Liver (tissue), 9 donors: ENCODE results near the gene GPR152. TPM values are rescaled to one million over a fixed set of nuclear protein-coding genes. Genes with fewer than 3 reads are reported as not detected.

ENCODE experiments used
- DNase-seq: peaks from one replicate; pipeline ENCODE4 v3.0.0-alpha.2; 2017; ENCODE audit warnings: low spot score
- H3K27ac ChIP-seq, 2 donors: one replicate each; pipeline ENCODE4 v1.7.0; 2013; ENCODE audit warnings: inconsistent platforms in 2 of 2, low read length in 2 of 2, control low read depth in 1 of 2, low read depth in 1 of 2, mild to moderate bottlenecking in 1 of 2
- H3K27me3 ChIP-seq, 4 donors: one replicate each; pipeline versions ENCODE4 v1.6.1 to v1.7.0; 2013; ENCODE audit warnings: low read length in 3 of 4, inconsistent platforms in 1 of 4, mild to moderate bottlenecking in 1 of 4, moderate library complexity in 1 of 4; ENCODE audit not compliant: control insufficient read depth in 4 of 4, insufficient read depth in 4 of 4
- H3K36me3 ChIP-seq, 4 donors: one replicate each; pipeline versions ENCODE4 v1.6.1 to v1.7.0; 2013; ENCODE audit warnings: low read length in 3 of 4, mild to moderate bottlenecking in 3 of 4, low read depth in 1 of 4, moderate library complexity in 1 of 4; ENCODE audit not compliant: control insufficient read depth in 4 of 4, insufficient read depth in 3 of 4
- H3K4me1 ChIP-seq, 4 donors: one replicate each; pipeline versions ENCODE4 v1.6.1 to v1.7.0; 2013; ENCODE audit warnings: low read length in 3 of 4, mild to moderate bottlenecking in 3 of 4, moderate library complexity in 1 of 4; ENCODE audit not compliant: control insufficient read depth in 4 of 4, insufficient read depth in 4 of 4
- H3K4me3 ChIP-seq, 3 donors: one replicate each; pipeline versions ENCODE4 v1.6.1 to v1.7.0; 2013; ENCODE audit warnings: low read length in 3 of 3, control low read depth in 1 of 3, low read depth in 1 of 3, mild to moderate bottlenecking in 1 of 3
- H3K9ac ChIP-seq, 2 donors: one replicate each; pipeline ENCODE4 v1.7.0; 2013; ENCODE audit warnings: low read length in 2 of 2, mild to moderate bottlenecking in 2 of 2, moderate library complexity in 2 of 2, control low read depth in 1 of 2, low read depth in 1 of 2
- H3K9me3 ChIP-seq, 4 donors: one replicate each; pipeline versions ENCODE4 v1.6.1 to v1.7.0; 2013; ENCODE audit warnings: low read length in 3 of 4; ENCODE audit not compliant: control insufficient read depth in 4 of 4
- CTCF ChIP-seq: fragments of 150-350 bp; IDR thresholded peaks from 2 replicates; pipeline ENCODE4 v1.5.1; 2017; ENCODE audit warnings: improper control_type of control experiment, low read depth, low read length; ENCODE audit not compliant: missing input control
- EGR1 ChIP-seq, 2 donors: IDR thresholded peaks; 2 replicates each; pipeline ENCODE4 v1.6.1; 2016 to 2018; ENCODE audit warnings: antibody characterized with exemption in 2 of 2, low read depth in 2 of 2
- FOXA1 ChIP-seq: IDR thresholded peaks from 2 replicates; pipeline ENCODE4 v1.6.1; 2016; ENCODE audit warnings: antibody characterized with exemption
- FOXA2 ChIP-seq: IDR thresholded peaks from 2 replicates; pipeline ENCODE4 v1.6.1; 2016; ENCODE audit warnings: antibody characterized with exemption
- HNF4A ChIP-seq, 2 donors: conservative IDR thresholded peaks; 2 replicates each; pipeline ENCODE4 v1.6.1; 2016; ENCODE audit warnings: antibody characterized with exemption in 2 of 2, mild to moderate bottlenecking in 2 of 2
- JUND ChIP-seq, 2 donors: IDR thresholded peaks; 2 replicates each; pipeline ENCODE4 v1.6.1; 2016; ENCODE audit warnings: antibody characterized with exemption in 2 of 2
- NR2F2 ChIP-seq: IDR thresholded peaks from 2 replicates; pipeline ENCODE4 v1.6.1; 2016; ENCODE audit warnings: antibody characterized with exemption
- RAD21 ChIP-seq, 2 donors: IDR thresholded peaks; 2 replicates each; pipeline ENCODE4 v1.6.1; 2016; ENCODE audit warnings: antibody characterized with exemption in 2 of 2, mild to moderate bottlenecking in 2 of 2
- REST ChIP-seq: IDR thresholded peaks from 2 replicates; pipeline ENCODE4 v1.6.1; 2016; ENCODE audit warnings: antibody characterized with exemption, mild to moderate bottlenecking
- RXRA ChIP-seq, 2 donors: IDR thresholded peaks; 2 replicates each; pipeline ENCODE4 v1.6.1; 2017 to 2018; ENCODE audit warnings: antibody characterized with exemption in 2 of 2, mild to moderate bottlenecking in 1 of 2
- SP1 ChIP-seq: IDR thresholded peaks from 2 replicates; pipeline ENCODE4 v1.6.1; 2018; ENCODE audit warnings: antibody characterized with exemption, mild to moderate bottlenecking
- TAF1 ChIP-seq: conservative IDR thresholded peaks from 2 replicates; pipeline ENCODE4 v1.6.1; 2016; ENCODE audit warnings: antibody characterized with exemption, mild to moderate bottlenecking
- YY1 ChIP-seq: IDR thresholded peaks from 2 replicates; pipeline ENCODE4 v1.6.1; 2016; ENCODE audit warnings: antibody characterized with exemption, mild to moderate bottlenecking
- WGBS: extraction: QIAGEN DNeasy Blood & Tissue Kit; methylation state at CpG from one replicate; pipeline ENCODE4 v1.1.7; 2013; 5-methylcytosine and 5-hydroxymethylcytosine counted together
- polyA plus RNA-seq, 2 donors: library from polyadenylated mRNA; stranded (reverse) in 1 of 2; unstranded in 1 of 2; fragments of 200-250 nt in 1 of 2; fragments of >200 nt in 1 of 2; fragmentation: Nextera tagmentation in 1 of 2; extraction: Ambion mirVana in 1 of 2; gene quantifications; one replicate each; pipeline versions ENCODE4 v1.2.1 to v1.2.3, GENCODE V29; 2013 to 2015
- total RNA-seq, 2 donors: library from RNA; depleted of rRNA; stranded (reverse); fragments of >200 nt; gene quantifications; one replicate each; pipeline ENCODE4 v1.2.3, GENCODE V29; 2014
- TF ChIP-seq, protein P1 (sequence below): IDR thresholded peaks from 2 replicates; pipeline ENCODE4 v1.6.1; 2016; ENCODE audit warnings: antibody characterized with exemption
- TF ChIP-seq, protein P2 (sequence below): IDR thresholded peaks from 2 replicates; pipeline ENCODE4 v1.6.1; 2016; ENCODE audit warnings: antibody characterized with exemption
- TF ChIP-seq, protein P3 (sequence below): IDR thresholded peaks from 2 replicates; pipeline ENCODE4 v1.6.1; 2016; ENCODE audit warnings: antibody characterized with exemption
- donor health status: healthy.
- donor health status: healthy.
- donor health status: healthy.
- donor health status: healthy.
- donor health status: healthy.

The GPR152 gene
- total and polyA plus RNA-seq, 4 donors: not detected

DNA sequence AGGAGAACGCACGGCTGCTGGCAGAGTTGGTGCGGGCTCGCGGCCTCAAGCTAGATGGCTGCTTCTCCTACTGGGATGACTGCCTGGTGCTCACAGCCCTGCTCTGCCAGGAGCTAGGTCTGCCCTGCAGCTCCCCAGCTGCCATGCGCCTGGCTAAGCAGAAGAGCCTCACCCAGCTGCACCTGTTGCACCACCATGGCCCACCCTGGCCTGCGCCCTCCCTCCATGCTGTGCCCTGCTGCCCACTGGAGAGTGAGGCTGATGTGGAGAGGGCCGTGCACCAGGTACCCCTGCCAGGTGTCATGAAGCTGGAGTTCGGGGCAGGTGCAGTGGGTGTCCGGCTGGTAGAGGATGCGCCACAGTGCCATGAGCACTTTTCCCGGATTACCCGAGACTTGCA is 29.1 kb downstream of the GPR152 start:
- H3K9me3 ChIP-seq: no peaks in the 10 kb centered on the region
- 97% methylated on average over 13 of the region's 13 CpGs for WGBS
- H3K36me3 ChIP-seq: no peaks in the 10 kb centered on the region
- H3K9ac ChIP-seq: no peak overlapping the region
- TF ChIP-seq RXRA (IDR thresholded peaks at IDR 0.05) (no peak), FOXA2 (no peak), JUND (IDR thresholded peaks at IDR 0.05) (no peak), FOXA1 (no peak), SP1 (no peak), TAF1 (no peak), REST (no peak), CTCF (no peak), RAD21 (IDR thresholded peaks at IDR 0.05) (no peak), EGR1 (IDR thresholded peaks at IDR 0.05; ENCODE audit: low read depth in 2 of 2) (no peak), YY1 (no peak), NR2F2 (no peak)
- TF ChIP-seq, protein P1, sequence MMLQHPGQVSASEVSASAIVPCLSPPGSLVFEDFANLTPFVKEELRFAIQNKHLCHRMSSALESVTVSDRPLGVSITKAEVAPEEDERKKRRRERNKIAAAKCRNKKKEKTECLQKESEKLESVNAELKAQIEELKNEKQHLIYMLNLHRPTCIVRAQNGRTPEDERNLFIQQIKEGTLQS: no peak
- TF ChIP-seq, protein P2, sequence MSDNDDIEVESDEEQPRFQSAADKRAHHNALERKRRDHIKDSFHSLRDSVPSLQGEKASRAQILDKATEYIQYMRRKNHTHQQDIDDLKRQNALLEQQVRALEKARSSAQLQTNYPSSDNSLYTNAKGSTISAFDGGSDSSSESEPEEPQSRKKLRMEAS: no peak
- TF ChIP-seq, protein P3, sequence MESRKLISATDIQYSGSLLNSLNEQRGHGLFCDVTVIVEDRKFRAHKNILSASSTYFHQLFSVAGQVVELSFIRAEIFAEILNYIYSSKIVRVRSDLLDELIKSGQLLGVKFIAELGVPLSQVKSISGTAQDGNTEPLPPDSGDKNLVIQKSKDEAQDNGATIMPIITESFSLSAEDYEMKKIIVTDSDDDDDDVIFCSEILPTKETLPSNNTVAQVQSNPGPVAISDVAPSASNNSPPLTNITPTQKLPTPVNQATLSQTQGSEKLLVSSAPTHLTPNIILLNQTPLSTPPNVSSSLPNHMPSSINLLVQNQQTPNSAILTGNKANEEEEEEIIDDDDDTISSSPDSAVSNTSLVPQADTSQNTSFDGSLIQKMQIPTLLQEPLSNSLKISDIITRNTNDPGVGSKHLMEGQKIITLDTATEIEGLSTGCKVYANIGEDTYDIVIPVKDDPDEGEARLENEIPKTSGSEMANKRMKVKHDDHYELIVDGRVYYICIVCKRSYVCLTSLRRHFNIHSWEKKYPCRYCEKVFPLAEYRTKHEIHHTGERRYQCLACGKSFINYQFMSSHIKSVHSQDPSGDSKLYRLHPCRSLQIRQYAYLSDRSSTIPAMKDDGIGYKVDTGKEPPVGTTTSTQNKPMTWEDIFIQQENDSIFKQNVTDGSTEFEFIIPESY: no peak
- H3K27ac ChIP-seq: no peak overlapping the region
- no peaks in the 10 kb centered on the region for H3K27me3 ChIP-seq
- DNase-seq: no peak
- H3K4me3 ChIP-seq: no peak overlapping the region
- peaks cover 15 to 34% (median 25%) of the 10 kb centered on the region in 4 donors for H3K4me1 ChIP-seq

DNA sequence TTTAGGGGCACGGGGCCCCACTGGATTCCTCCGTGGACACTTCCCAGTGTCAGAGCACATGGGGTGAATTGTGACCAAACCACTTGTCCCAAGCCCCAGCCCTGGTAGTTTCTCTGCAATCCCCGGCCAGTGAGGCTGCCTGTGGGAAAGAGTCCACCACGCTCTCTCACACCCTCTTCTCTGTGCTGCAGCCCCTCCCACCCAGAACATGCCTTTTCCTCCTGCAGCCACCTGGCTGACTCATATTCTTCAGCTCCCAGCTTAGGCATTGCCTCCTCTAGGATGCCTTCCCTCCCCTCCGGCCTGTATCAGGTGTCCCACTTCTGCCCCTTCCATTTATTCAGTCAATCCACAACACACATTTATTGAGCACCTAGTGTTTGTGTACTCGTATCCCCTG is 29.6 kb downstream of the GPR152 start:
- Histone ChIP-seq H3K27me3 (no peaks in the 10 kb centered on the region), H3K4me1 (peaks cover 19 to 36% (median 28%) of the 10 kb centered on the region in 4 donors), H3K9me3 (no peaks in the 10 kb centered on the region), H3K4me3 (no peak overlapping the region), H3K27ac (no peak overlapping the region), H3K9ac (no peak overlapping the region), H3K36me3 (no peaks in the 10 kb centered on the region)
- DNase-seq: no peak
- 82% methylated on average over 6 of the region's 6 CpGs for WGBS
- TF ChIP-seq CTCF: no peak
- no peak for TF ChIP-seq YY1
- TF ChIP-seq JUND (IDR thresholded peaks at IDR 0.05): no peak
- TF ChIP-seq, protein P3: no peak
- TF ChIP-seq EGR1 (IDR thresholded peaks at IDR 0.05; ENCODE audit: low read depth in 2 of 2): no peak
- no peak for TF ChIP-seq RXRA (IDR thresholded peaks at IDR 0.05)
- no peak for TF ChIP-seq HNF4A (conservative IDR thresholded peaks at IDR 0.05)
- no peak for TF ChIP-seq NR2F2
- no peak for TF ChIP-seq FOXA1
- TF ChIP-seq, protein P2: no peak
- TF ChIP-seq FOXA2: no peak
